Measurements from ENCODE around the gene NPLOC4.

Gene NPLOC4

GRCh38 chr17:81544281-81544974 lies 92.5 kb downstream of the NPLOC4 start:
- no peak for DNase-seq (ENCODE audit: low read depth in 2 of 2)
- TF ChIP-seq CTCF (IDR thresholded peaks at IDR 0.05; ENCODE audit: low read depth, low read length) = no peak

GRCh38 chr17:81543756-81544155 lies 93.2 kb downstream of the NPLOC4 start:
- DNase-seq (ENCODE audit: low read depth in 2 of 2) = no peak
- no peak for TF ChIP-seq CTCF (IDR thresholded peaks at IDR 0.05; ENCODE audit: low read depth, low read length)
- no peak overlapping the region for H3K4me3 ChIP-seq (replicated peaks in 1 of 2; ENCODE audit: low read depth in 2 of 2, low read length in 2 of 2)

More at GRCh38 chr17:81544281-81544974, 92.5 kb downstream of the NPLOC4 start:
- no peak overlapping the region for H3K4me3 ChIP-seq (replicated peaks in 1 of 2; ENCODE audit: low read depth in 2 of 2, low read length in 2 of 2)

GRCh38 chr17:81543339-81543675 lies 93.6 kb downstream of the NPLOC4 start:
- DNase-seq (ENCODE audit: low read depth in 2 of 2) = no peak
- H3K4me3 ChIP-seq (replicated peaks in 1 of 2; ENCODE audit: low read depth in 2 of 2, low read length in 2 of 2) = no peak overlapping the region
- TF ChIP-seq CTCF (IDR thresholded peaks at IDR 0.05; ENCODE audit: low read depth, low read length) = no peak

- TF ChIP-seq CTCF (IDR thresholded peaks at IDR 0.05; ENCODE audit: low read depth, low read length) = no peak
- DNase-seq (ENCODE audit: low read depth in 2 of 2) = no peak
- no peak overlapping the region for H3K4me3 ChIP-seq (replicated peaks in 1 of 2; ENCODE audit: low read depth in 2 of 2, low read length in 2 of 2)
These were observed 94.2 kb downstream of the NPLOC4 start for GRCh38 chr17:81542431-81543338.

- no peak overlapping the region for H3K4me3 ChIP-seq (replicated peaks in 1 of 2; ENCODE audit: low read depth in 2 of 2, low read length in 2 of 2)
- no peak for DNase-seq (ENCODE audit: low read depth in 2 of 2)
- no peak for TF ChIP-seq CTCF (IDR thresholded peaks at IDR 0.05; ENCODE audit: low read depth, low read length)
These were observed 95.8 kb downstream of the NPLOC4 start for GRCh38 chr17:81541123-81541522.

- DNase-seq (ENCODE audit: low read depth in 2 of 2) = no peak
- no peak for TF ChIP-seq CTCF (IDR thresholded peaks at IDR 0.05; ENCODE audit: low read depth, low read length)
- H3K4me3 ChIP-seq (replicated peaks in 1 of 2; ENCODE audit: low read depth in 2 of 2, low read length in 2 of 2) = no peak overlapping the region
These were observed 96.3 kb downstream of the NPLOC4 start for GRCh38 chr17:81540676-81541027.

Measured in cardiac fibroblast (primary cell).